Stimulated activated CD4-positive, alpha-beta T cell treated with anti-CD3 and anti-CD28 coated beads, TNF-alpha, amount 100 ng/mL, for 4 hours (primary cell): Measurements from ENCODE around the gene CAMK1.

ENCODE experiments used
- DNase-seq, 3 experiments: peaks; one replicate each; pipeline ENCODE4 v3.0.0-alpha.2; 2020; ENCODE audit warnings: low read depth in 3 of 3

The CAMK1 gene

DNA sequence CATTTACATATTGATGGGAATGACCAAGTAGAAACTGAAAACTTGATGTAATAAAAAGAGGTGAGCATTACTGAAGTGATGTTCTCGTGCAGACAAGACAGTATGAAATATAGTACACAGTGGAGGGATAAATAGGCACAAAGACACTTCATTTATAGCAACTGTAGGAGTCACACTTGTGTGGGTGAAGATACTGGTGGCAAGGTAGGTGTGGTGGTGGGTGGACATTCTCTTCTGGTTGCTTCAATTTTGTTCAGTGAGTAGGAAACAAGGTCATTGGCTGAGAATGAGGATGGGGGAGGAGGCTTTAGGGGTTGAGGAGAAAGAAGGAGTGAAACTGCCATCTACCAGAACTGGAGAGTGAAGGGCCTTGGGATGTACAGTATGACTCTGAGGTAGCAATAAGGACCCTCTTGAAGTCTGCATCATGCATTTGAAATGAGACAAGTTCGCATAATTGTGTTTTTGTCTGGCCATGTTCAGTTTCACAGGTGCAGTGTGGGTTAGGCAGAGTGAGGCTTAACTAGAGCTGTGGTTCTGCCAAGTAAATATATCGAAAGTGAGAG is 59.5 kb downstream of the CAMK1 start:
- no peak for DNase-seq
